A549 (cell line): Measurements from ENCODE around the gene ALKBH1. TPM values are rescaled to one million over a fixed set of nuclear protein-coding genes. Genes with fewer than 3 reads are reported as not detected.

ENCODE experiments used
- ATAC-seq, 2 experiments: fragments of 200-7000 bp in 1 of 2; fragments of >200 bp in 1 of 2; cut with Nextera tagmentation in 1 of 2; cut with Tn5 transposase in 1 of 2; 3 replicates each; pipeline versions ENCODE4 v1.8.0 to v1.9.1; 2018 to 2020; ENCODE audit warnings: mild to moderate bottlenecking in 1 of 2, moderate library complexity in 1 of 2
- CTCF ChIA-PET: fragments of 300-600 bp; sonication (Branson Sonifier 250); formaldehyde crosslinking; extraction: SDS; loops from one replicate; lab custom pipeline; 2021; ENCODE audit warnings: antibody characterized with exemption, inconsistent platforms; lab: Yijun Ruan, JAX
- POLR2A ChIA-PET: fragments of 350-600 bp; formaldehyde crosslinking; extraction: SDS; loops from one replicate; lab custom pipeline; 2021; ENCODE audit warnings: antibody characterized with exemption, inconsistent platforms; lab: Yijun Ruan, JAX
- DNase-seq, 2 experiments: peaks; one replicate each; pipeline versions ENCODE4 v3.0.0 to v3.0.0-alpha.2; 2011 to 2016; ENCODE audit warnings: low read depth in 1 of 2, low spot score in 1 of 2
- FAIRE-seq: peaks from 2 replicates; lab custom pipeline; 2011; peaks lifted over from hg19 to GRCh38; lab: Jason Lieb, UNC
- H3K27ac ChIP-seq, 2 experiments: fragments of >200 bp; sonication (Bioruptor Twin); formaldehyde crosslinking; 3 replicates each; pipeline ENCODE4 v1.5.1; 2016 to 2017
- H3K4me1 ChIP-seq: fragments of >200 bp; sonication (Bioruptor Twin); formaldehyde crosslinking; 3 replicates; pipeline ENCODE4 v1.6.1; 2016
- H3K4me2 ChIP-seq: fragments of >200 bp; sonication (Bioruptor Twin); formaldehyde crosslinking; 3 replicates; pipeline ENCODE4 v1.6.1; 2016
- H3K4me3 ChIP-seq: fragments of >200 bp; sonication (Bioruptor Twin); formaldehyde crosslinking; 3 replicates; pipeline ENCODE4 v1.5.1; 2016
- H3K9me3 ChIP-seq: fragments of >200 bp; sonication (Bioruptor Twin); formaldehyde crosslinking; 3 replicates; pipeline ENCODE4 v1.6.1; 2016
- ATOH8 ChIP-seq: fragments of 250-450 bp; sonication (Bioruptor Pico); IDR thresholded peaks from 2 replicates; pipeline ENCODE4 v1.5.0; 2020; ENCODE audit warnings: low read depth, mild to moderate bottlenecking, moderate library complexity
- BCL3 ChIP-seq: fragments of >200 bp; sonication (Bioruptor Twin); formaldehyde crosslinking; IDR thresholded peaks from 3 replicates; pipeline ENCODE4 v1.6.1; 2016
- BHLHE40 ChIP-seq: IDR thresholded peaks from 2 replicates; pipeline ENCODE4 v1.6.1; 2012; ENCODE audit warnings: low read depth, low read length, inconsistent platforms
- CBX2 ChIP-seq: fragments of 200-600 bp; sonication (generic); IDR thresholded peaks from 2 replicates; pipeline ENCODE4 v1.6.1; 2016; ENCODE audit warnings: low read depth, mild to moderate bottlenecking, borderline replicate concordance
- CEBPB ChIP-seq, 2 experiments: fragments of >200 bp in 1 of 2; sonication (Bioruptor Twin) in 1 of 2; formaldehyde crosslinking in 1 of 2; IDR thresholded peaks; 2 replicates each; pipeline ENCODE4 v1.6.1; 2012 to 2016
- CHD2 ChIP-seq: fragments of 150-350 bp; IDR thresholded peaks from 2 replicates; pipeline ENCODE4 v1.6.1; 2014; ENCODE audit warnings: low read length; ENCODE audit not compliant: partially characterized antibody
- EHMT2 ChIP-seq: fragments of 200-600 bp; sonication (generic); IDR thresholded peaks from 2 replicates; pipeline ENCODE4 v1.6.1; 2016; ENCODE audit warnings: antibody characterized with exemption, low read depth, mild to moderate bottlenecking, moderate library complexity
- ELK1 ChIP-seq: fragments of 150-350 bp; IDR thresholded peaks from 2 replicates; pipeline ENCODE4 v1.6.1; 2014; ENCODE audit warnings: low read depth, mild to moderate bottlenecking, low read length
- ESRRA ChIP-seq: fragments of 150-350 bp; IDR thresholded peaks from 2 replicates; pipeline ENCODE4 v1.6.1; 2014; ENCODE audit warnings: mild to moderate bottlenecking, low read length, borderline replicate concordance
- FOXS1 ChIP-seq: fragments of 250-450 bp; sonication (Bioruptor Pico); IDR thresholded peaks from 2 replicates; pipeline ENCODE4 v1.5.0; 2020; ENCODE audit warnings: mild to moderate bottlenecking, moderate library complexity
- GATA3 ChIP-seq: IDR thresholded peaks from 2 replicates; pipeline ENCODE4 v1.6.1; 2012; ENCODE audit warnings: borderline replicate concordance
- HMGXB4 ChIP-seq: fragments of 250-450 bp; sonication (Bioruptor Pico); IDR thresholded peaks from 2 replicates; pipeline ENCODE4 v1.5.0; 2021; ENCODE audit warnings: mild to moderate bottlenecking, moderate library complexity, borderline replicate concordance
- HOXA7 ChIP-seq: fragments of 250-450 bp; sonication (Bioruptor Pico); IDR thresholded peaks from 2 replicates; pipeline ENCODE4 v1.5.0; 2020; ENCODE audit warnings: mild to moderate bottlenecking, moderate library complexity
- MAFK ChIP-seq: fragments of 450-650 bp; IDR thresholded peaks from 2 replicates; pipeline ENCODE4 v1.6.1; 2014; ENCODE audit not compliant: partially characterized antibody
- MAX ChIP-seq: IDR thresholded peaks from 2 replicates; pipeline ENCODE4 v1.6.1; 2012
- NFE2L2 ChIP-seq: fragments of 150-350 bp; conservative IDR thresholded peaks from 2 replicates; pipeline ENCODE4 v1.6.1; 2014; ENCODE audit warnings: low read length
- NPAS2 ChIP-seq: fragments of 250-450 bp; sonication (Bioruptor Pico); IDR thresholded peaks from 2 replicates; pipeline ENCODE4 v1.8.0; 2022; ENCODE audit warnings: mild to moderate bottlenecking, moderate library complexity, borderline replicate concordance
- PHF8 ChIP-seq: fragments of 200-600 bp; sonication (generic); IDR thresholded peaks from 2 replicates; pipeline ENCODE4 v1.6.1; 2016; ENCODE audit warnings: low read depth, mild to moderate bottlenecking, antibody characterized with exemption, moderate library complexity, borderline replicate concordance
- RFX5 ChIP-seq: fragments of 450-650 bp; IDR thresholded peaks from 2 replicates; pipeline ENCODE4 v1.7.1; 2014; ENCODE audit warnings: antibody characterized with exemption, mild to moderate bottlenecking, moderate library complexity
- SMC3 ChIP-seq: fragments of >200 bp; sonication (Bioruptor Twin); formaldehyde crosslinking; IDR thresholded peaks from 3 replicates; pipeline ENCODE4 v1.6.1; 2018; ENCODE audit warnings: inconsistent platforms
- TFCP2L1 ChIP-seq: fragments of 250-450 bp; sonication (Bioruptor Pico); IDR thresholded peaks from 2 replicates; pipeline ENCODE4 v1.5.0; 2021; ENCODE audit warnings: mild to moderate bottlenecking
- TP53 ChIP-seq: fragments of 250-450 bp; sonication (Bioruptor Pico); IDR thresholded peaks from 2 replicates; pipeline ENCODE4 v1.5.0; 2021; ENCODE audit warnings: mild to moderate bottlenecking, moderate library complexity
- USF2 ChIP-seq: fragments of 450-650 bp; IDR thresholded peaks from 2 replicates; pipeline ENCODE4 v1.6.1; 2014; ENCODE audit warnings: antibody characterized with exemption
- ZC3H11A ChIP-seq: fragments of 450-650 bp; IDR thresholded peaks from 2 replicates; pipeline ENCODE4 v1.6.1; 2014; ENCODE audit warnings: antibody characterized with exemption, mild to moderate bottlenecking
- ZNF302 ChIP-seq: fragments of 250-450 bp; sonication (Bioruptor Pico); IDR thresholded peaks from 2 replicates; pipeline ENCODE4 v1.9.0; 2021; ENCODE audit warnings: inconsistent platforms, mild to moderate bottlenecking, moderate library complexity
- ZSCAN20 ChIP-seq: fragments of 250-450 bp; sonication (Bioruptor Pico); IDR thresholded peaks from 2 replicates; pipeline ENCODE4 v1.8.0; 2022; ENCODE audit warnings: mild to moderate bottlenecking, moderate library complexity
- WGBS: methylation state at CpG from one replicate; pipeline ENCODE4 v1.1.6; 2017; ENCODE audit errors: missing lambda C conversion rate; 5-methylcytosine and 5-hydroxymethylcytosine counted together
- polyA plus RNA-seq, 4 experiments: library from polyadenylated mRNA; depleted of rRNA in 3 of 4; stranded (reverse); fragments of >200 nt; fragmentation: RNase III in 1 of 4; extraction: RNeasy Plus Mini Kit Qiagen cat#74134 plus additional on column Dnase treatment in 1 of 4; gene quantifications; 2 replicates in 3 of 4; 3 replicates in 1 of 4; pipeline ENCODE4 v1.2.3, GENCODE V29; 2011 to 2017

Gene ALKBH1
- polyA plus RNA-seq, 2 of the 4 experiments (the other 2 are of a cell fraction) = 11.9 to 24.1 TPM

- TF ChIP-seq ZSCAN20 (CRISPR knock-in tag) = no peak
- no peak for TF ChIP-seq TFCP2L1 (CRISPR knock-in tag)
- no peak for TF ChIP-seq NFE2L2
- TF ChIP-seq EHMT2 = no peak
- no peak for TF ChIP-seq MAX
- TF ChIP-seq USF2 = no peak
- TF ChIP-seq FOXS1 (CRISPR knock-in tag) = no peak
- TF ChIP-seq RFX5 = no peak
- TF ChIP-seq SMC3 = no peak
- TF ChIP-seq, all 56 proteins: peak for 0
- ChIA-PET POLR2A (interaction anchor here (0.7 kb wide), 1 partner anchor 125 kb away, joined by 3 read pairs; no protein-coding TSS in a partner anchor), CTCF (no interaction called here)
- Histone ChIP-seq H3K4me2 (no peak overlapping the region), H3K27ac (no peak overlapping the region), H3K4me1 (no peaks in the 10 kb centered on the region), H3K4me3 (no peak overlapping the region), H3K9me3 (no peaks in the 10 kb centered on the region)
- DNase-seq (no peak), FAIRE-seq (no peak), ATAC-seq (no peak)
- WGBS = 57% methylated on average over 7 of the region's 7 CpGs
Measured at GRCh38 chr14:77660754-77661153, 47.1 kb downstream of the ALKBH1 start.

GRCh38 chr14:77659831-77660230 lies 48.0 kb downstream of the ALKBH1 start:
- TF ChIP-seq NPAS2 (CRISPR knock-in tag) = no peak
- TF ChIP-seq ELK1 = no peak
- TF ChIP-seq CEBPB (IDR thresholded peaks at IDR 0.05) = no peak
- no peak for TF ChIP-seq USF2
- no peak for TF ChIP-seq HOXA7
- no peak for TF ChIP-seq ZC3H11A
- no peak for TF ChIP-seq PHF8
- no peak for TF ChIP-seq ESRRA
- TF ChIP-seq CBX2 = no peak
- no peak for TF ChIP-seq BCL3
- TF ChIP-seq BHLHE40 = no peak
- no peak for TF ChIP-seq ATOH8
- no peak for TF ChIP-seq GATA3
- no peak for TF ChIP-seq MAFK
- TF ChIP-seq CHD2 = no peak
- no peak for TF ChIP-seq ZNF302 (CRISPR knock-in tag)
- TF ChIP-seq TP53 (CRISPR knock-in tag) = no peak
- no peak for TF ChIP-seq HMGXB4 (CRISPR knock-in tag)
- Histone ChIP-seq H3K4me2 (no peak overlapping the region), H3K27ac (no peak overlapping the region), H3K4me3 (no peak overlapping the region), H3K9me3 (no peaks in the 10 kb centered on the region), H3K4me1 (no peaks in the 10 kb centered on the region)
- ChIA-PET POLR2A (no interaction called here), CTCF (interaction anchor here (0.6 to 0.7 kb wide), 5 partner anchors 12 to 981 kb away, joined by 3 to 4 read pairs (median 4); no protein-coding TSS in a partner anchor)
- ATAC-seq = no peak
- DNase-seq = no peak
- no peak for FAIRE-seq
- 62% methylated on average over 2 of the region's 2 CpGs for WGBS
